BJ (cell line): ENCODE data around the gene TACO1. TPM values are rescaled to one million over a fixed set of nuclear protein-coding genes. Genes with fewer than 3 reads are reported as not detected.

Source experiments
- CTCF ChIA-PET: fragments of 350-600 bp; formaldehyde crosslinking; extraction: SDS; loops from one replicate; lab custom pipeline; 2021; ENCODE audit warnings: antibody characterized with exemption, inconsistent platforms; lab: Yijun Ruan, JAX
- POLR2A ChIA-PET: fragments of 300-600 bp; sonication (Branson Sonifier 250); formaldehyde crosslinking; extraction: SDS; loops from one replicate; lab custom pipeline; 2021; ENCODE audit warnings: antibody characterized with exemption; lab: Charles Lee
- DNase-seq: peaks from one replicate; pipeline ENCODE4 v3.0.0-alpha.2; 2011; ENCODE audit warnings: low read depth
- H3K27me3 ChIP-seq: 2 replicates; pipeline ENCODE4 v1.6.0; 2011; ENCODE audit warnings: low read length; ENCODE audit not compliant: control insufficient read depth, insufficient read depth
- H3K36me3 ChIP-seq: 2 replicates; pipeline ENCODE4 v1.5.1; 2011; ENCODE audit warnings: low read length; ENCODE audit not compliant: control insufficient read depth, insufficient read depth
- H3K4me3 ChIP-seq: 2 replicates; pipeline ENCODE4 v1.5.1; 2011; ENCODE audit warnings: low read depth, mild to moderate bottlenecking, control low read depth, low read length
- CTCF ChIP-seq: IDR thresholded peaks from 2 replicates; pipeline ENCODE4 v1.5.1; 2011; ENCODE audit warnings: low read depth, mild to moderate bottlenecking, control low read depth, inconsistent platforms, low read length, moderate library complexity; ENCODE audit not compliant: insufficient read depth
- polyA plus RNA-seq: library from polyadenylated mRNA; depleted of rRNA; stranded (reverse); fragments of >200 nt; gene quantifications from 2 replicates; pipeline ENCODE4 v1.2.3, GENCODE V29; 2011

Gene TACO1
- polyA plus RNA-seq, 1 experiment: 23.5 TPM

GRCh38 chr17:63635290-63635689 is 34.6 kb downstream of the TACO1 start:
- Histone ChIP-seq H3K36me3 (peaks cover 10% of the 10 kb centered on the region), H3K27me3 (no peaks in the 10 kb centered on the region), H3K4me3 (no peak overlapping the region)
- CTCF ChIA-PET: interaction anchor here (1.0 kb wide), 1 partner anchor 23 kb away, joined by 3 read pairs; no protein-coding TSS in a partner anchor
- POLR2A ChIA-PET: no interaction called here
- TF ChIP-seq CTCF: no peak
- DNase-seq: no peak

GRCh38 chr17:63635787-63636186 is 35.1 kb downstream of the TACO1 start:
- DNase-seq: no peak
- Histone ChIP-seq H3K4me3 (no peak overlapping the region), H3K36me3 (peaks cover 10% of the 10 kb centered on the region), H3K27me3 (no peaks in the 10 kb centered on the region)
- ChIA-PET POLR2A (no interaction called here), CTCF (no interaction called here)
- TF ChIP-seq CTCF: no peak

GRCh38 chr17:63639125-63639524 is 38.4 kb downstream of the TACO1 start:
- ChIA-PET POLR2A (no interaction called here), CTCF (no interaction called here)
- no peaks in the 10 kb centered on the region for H3K27me3 ChIP-seq
- TF ChIP-seq CTCF: no peak
- H3K36me3 ChIP-seq: peaks cover 10% of the 10 kb centered on the region
- H3K4me3 ChIP-seq: no peak overlapping the region
- DNase-seq: no peak

GRCh38 chr17:63640038-63640437 is 39.3 kb downstream of the TACO1 start:
- no peak for DNase-seq
- Histone ChIP-seq H3K27me3 (no peaks in the 10 kb centered on the region), H3K36me3 (peaks cover 10% of the 10 kb centered on the region), H3K4me3 (no peak overlapping the region)
- ChIA-PET CTCF (no interaction called here), POLR2A (no interaction called here)
- TF ChIP-seq CTCF: no peak

GRCh38 chr17:63641692-63642448 is 41.2 kb downstream of the TACO1 start:
- no peak for TF ChIP-seq CTCF
- ChIA-PET POLR2A (no interaction called here), CTCF (no interaction called here)
- no peak for DNase-seq
- H3K4me3 ChIP-seq: no peak overlapping the region
- peaks cover 4% of the 10 kb centered on the region; the same call in 1 of the 2 replicates for H3K36me3 ChIP-seq
- H3K27me3 ChIP-seq: no peaks in the 10 kb centered on the region
